ENCODE data around the gene CEP57L1.

- TF ChIP-seq CTCF (IDR thresholded peaks at IDR 0.05) (no peak), POLR2A (IDR thresholded peaks at IDR 0.05) (no peak)
These were observed 117.4 kb downstream of the CEP57L1 start for GRCh38 chr6:109212683-109213082.

All from uterus (tissue), 2 donors.